Measurements from ENCODE around the gene METTL15.
"Not testable (repeated sequence)": the region's sequence is repeated elsewhere in the genome, so short reads cannot be mapped to it uniquely, and the experiment has no call there.

Gene METTL15

GRCh38 chr11:28110821-28111200, 2.6 kb downstream of the METTL15 start:
- no peak for DNase-seq

GRCh38 chr11:28114116-28114515, 5.9 kb downstream of the METTL15 start:
- no peak for DNase-seq

DNA sequence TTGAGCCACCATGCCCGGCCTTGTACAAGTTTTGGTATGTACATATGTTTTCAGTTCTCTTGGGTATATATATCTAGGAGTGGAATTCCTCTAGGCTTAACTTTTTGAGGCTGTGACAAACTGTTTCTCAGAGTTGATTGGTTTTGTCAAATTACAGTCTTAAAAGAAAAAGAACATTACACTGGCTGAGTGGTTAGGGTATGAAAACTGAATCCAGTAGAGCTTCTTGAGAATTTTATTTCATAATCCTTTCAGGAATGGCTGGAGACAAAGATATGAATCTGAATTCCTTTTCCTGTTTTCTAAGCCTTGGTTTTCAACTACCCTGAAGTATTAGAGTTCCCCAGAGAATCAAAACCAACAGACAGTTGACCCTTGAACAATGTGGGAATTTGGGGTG, 6.5 kb downstream of the METTL15 start:
- DNase-seq: no peak

- DNase-seq: no peak
Observed at GRCh38 chr11:28117712-28118111, 9.5 kb downstream of the METTL15 start.

GRCh38 chr11:28123151-28123581, 15.0 kb downstream of the METTL15 start:
- no peak for DNase-seq

- DNase-seq: no peak
Observed at GRCh38 chr11:28132548-28132947, 24.4 kb downstream of the METTL15 start.

DNA sequence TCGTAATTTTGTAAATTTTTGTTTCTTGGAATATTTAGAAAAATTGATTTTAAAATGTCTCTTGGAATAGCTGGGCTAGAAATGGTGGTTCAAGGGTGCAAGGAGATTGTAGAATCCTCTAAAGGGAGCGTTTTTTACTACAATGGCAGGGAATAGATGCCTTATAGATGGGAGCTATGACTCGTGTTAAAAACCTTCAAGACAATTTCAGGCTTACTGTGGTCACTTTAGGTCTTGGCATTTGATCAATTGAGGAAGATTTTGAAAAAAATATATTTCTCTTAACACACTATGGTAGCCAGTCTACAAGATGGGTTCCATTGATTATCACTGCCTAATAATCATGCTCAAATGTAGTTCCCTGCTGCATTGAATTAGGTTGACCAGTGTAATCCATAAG, 25.0 kb downstream of the METTL15 start:
- no peak for DNase-seq

DNA sequence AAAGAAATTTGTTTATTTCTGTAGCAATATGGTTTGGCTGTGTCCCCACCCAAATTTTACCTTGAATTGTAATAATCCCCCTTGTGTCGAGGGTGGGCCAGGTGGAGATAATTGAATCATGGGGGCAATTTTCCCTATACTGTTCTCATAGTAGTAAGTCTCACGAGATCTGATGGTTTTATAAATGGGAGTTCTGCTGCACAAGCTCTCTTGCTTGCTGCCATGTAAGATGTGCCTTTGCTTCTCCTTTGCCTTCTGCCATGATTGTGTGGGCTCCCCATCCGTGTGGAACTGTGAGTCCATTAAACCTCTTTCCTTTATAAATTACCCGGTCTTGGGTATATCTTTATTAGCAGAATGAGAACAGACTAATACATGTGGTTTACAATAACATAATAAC, 28.0 kb downstream of the METTL15 start:
- DNase-seq: not testable (repeated sequence)

- no peak for DNase-seq
Observed at GRCh38 chr11:28137366-28137765, 29.2 kb downstream of the METTL15 start.

DNA sequence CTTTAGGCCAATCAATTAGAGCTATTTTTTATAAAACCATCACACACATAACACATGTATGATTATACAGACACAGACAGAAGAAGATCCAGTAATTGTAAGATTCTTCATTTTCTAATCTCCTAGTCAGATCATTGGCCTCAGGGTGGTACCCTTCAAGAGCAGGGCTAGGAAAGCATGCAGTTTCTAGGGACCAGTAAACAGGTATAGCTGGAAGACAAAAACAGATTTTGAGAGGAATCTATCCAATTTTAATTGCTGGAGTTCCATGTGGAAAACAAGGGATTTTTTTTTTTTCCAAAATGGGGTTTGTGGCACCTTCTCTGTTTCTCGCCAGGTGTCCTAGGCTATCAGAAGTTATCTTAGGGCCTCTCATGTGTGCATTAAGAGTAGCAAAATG, 29.6 kb downstream of the METTL15 start:
- no peak for DNase-seq

DNA sequence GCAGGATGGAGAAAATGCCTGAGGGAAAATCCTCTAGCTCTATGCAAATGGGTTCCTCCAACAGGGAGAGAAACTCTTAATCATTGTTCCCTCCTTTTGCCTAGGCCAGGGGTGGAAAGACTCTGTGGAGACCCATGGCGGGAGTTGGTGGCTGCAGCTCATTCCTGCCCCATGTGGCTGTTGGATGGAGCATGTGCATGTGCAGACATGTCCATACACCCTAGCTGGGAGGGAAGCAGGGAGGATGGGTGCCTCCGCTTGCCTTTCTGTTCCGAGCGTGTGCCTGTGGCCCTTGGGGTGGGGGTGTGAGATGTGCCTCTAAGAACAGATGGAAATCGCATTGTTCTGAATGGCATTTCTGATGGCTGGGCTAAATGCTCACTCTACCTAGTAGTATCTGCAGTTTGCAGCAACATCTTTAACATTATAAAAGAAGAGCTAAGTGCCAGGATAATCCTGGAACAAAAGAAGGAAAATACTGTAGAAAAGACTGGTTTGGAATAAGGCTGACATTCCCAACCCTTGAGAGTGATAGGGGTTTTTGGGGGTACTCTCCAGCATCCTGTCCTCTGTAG, 31.7 kb downstream of the METTL15 start:
- DNase-seq: no peak

DNA sequence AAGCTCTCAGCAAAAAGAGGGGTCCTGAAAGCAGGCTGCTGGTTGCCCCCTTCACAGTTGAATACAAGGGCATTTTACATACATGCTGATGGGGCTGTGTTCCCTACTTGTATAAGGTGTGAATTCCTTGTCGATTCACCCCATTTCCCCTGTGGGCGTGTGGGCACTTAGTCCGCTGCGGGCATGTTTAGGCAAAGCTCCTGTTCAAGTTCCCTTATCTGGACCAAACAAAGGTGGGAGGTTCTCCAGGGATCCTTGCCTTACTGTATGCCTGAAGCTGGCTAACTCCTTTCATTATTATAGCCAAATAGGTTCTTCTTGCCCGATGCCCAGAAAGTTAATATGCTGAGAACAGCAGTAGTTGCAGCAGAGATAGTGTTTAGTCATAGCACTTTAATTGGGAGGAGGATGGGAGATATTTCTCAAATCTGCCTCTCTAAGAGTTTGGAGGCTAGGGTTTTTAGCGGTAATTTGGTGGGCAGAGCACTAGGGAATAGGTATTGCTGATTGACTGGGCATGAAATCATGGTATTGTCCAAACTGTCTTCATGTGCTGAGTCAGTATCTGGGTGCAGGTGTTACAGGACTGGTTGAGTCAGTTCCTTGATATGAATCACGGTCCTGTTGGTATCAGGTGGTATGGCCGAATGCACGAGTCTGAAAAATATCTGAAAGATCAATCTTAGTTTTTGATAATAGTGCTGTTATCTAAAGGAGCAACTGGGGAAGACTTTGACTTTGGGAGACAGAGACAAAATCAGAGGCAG, 32.7 kb downstream of the METTL15 start:
- no peak for DNase-seq

- no peak for DNase-seq
Observed at GRCh38 chr11:28142724-28143123, 34.5 kb downstream of the METTL15 start.

DNA sequence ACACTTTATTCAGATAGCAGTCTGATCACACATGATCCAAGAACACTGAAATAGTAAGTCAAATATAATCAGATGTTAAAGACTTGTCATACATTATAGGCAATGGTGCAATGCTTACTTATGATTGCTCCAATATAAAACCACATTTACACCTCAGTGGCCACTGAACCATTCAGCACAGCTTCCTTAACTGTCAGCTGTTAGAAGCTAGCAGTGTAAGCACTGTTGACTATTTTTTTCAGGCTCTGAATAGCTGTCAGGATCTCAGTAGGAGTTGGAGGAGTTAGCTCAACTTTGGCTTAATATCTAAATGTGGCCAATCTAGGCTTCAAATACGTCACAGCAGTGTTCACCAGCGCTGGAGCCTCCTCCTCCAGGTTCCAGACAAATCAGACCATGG, 36.6 kb downstream of the METTL15 start:
- no peak for DNase-seq

- DNase-seq: no peak
Observed at GRCh38 chr11:28146123-28146751, 38.0 kb downstream of the METTL15 start.

- no peak for DNase-seq
Observed at GRCh38 chr11:28152743-28153142, 44.6 kb downstream of the METTL15 start.

DNA sequence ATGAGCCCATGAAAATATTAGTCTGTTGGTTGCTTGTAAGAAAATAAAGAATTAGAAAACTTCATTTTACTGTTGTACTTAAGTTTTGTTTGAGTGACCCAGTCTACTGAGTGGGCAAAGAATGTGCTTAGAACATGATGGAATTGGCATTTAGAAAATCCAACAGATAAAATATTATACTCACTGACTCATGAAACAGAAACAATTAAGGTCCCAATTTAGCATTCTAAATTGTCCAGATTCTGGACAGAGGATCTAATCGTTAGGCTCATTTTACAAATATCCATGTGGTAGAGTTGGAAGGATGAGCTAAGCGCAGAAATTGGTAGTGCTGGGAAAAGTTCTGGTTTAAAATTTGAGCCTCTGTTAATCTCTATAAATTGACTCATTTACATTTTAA, 45.4 kb downstream of the METTL15 start:
- DNase-seq: no peak

DNA sequence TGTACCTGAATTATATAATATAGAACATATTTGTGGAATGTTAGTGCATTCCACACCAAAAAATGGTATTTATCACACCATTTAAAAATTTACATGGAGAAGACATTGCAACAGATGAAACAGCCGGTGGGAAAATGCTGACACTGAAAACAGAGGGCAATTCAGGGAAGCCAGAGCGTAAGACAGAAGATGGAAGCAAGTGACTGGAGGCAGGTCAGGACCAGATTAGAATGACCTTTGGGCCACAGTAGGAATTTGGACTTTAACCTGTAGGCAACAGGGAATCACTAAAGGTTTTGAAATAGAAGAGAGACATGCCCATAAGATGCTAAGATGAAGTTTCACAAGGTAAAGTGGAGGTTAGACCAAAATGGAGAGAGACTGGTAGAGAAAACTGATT, 60.5 kb downstream of the METTL15 start:
- no peak for DNase-seq

DNA sequence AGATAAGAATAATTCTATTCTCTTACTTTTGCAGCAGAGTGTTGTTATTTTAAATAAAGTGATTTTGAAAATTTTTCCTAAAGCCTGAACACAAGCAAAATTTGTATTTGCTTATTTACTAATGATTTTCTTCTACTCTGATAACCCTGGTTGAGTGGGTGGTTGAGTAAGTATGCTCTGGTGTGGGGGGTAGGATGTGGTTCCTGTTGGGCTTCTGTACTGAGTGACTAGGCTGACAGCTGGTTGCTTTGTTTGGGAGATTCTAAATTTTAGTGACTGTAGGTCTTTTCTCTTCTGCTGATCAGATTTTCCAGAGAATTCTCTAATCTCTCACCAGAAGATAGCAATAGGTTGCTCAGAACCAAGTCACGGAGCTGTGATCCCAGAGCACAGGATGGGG, 61.6 kb downstream of the METTL15 start:
- DNase-seq: no peak

- DNase-seq: no peak
Observed at GRCh38 chr11:28170759-28171158, 62.6 kb downstream of the METTL15 start.

DNA sequence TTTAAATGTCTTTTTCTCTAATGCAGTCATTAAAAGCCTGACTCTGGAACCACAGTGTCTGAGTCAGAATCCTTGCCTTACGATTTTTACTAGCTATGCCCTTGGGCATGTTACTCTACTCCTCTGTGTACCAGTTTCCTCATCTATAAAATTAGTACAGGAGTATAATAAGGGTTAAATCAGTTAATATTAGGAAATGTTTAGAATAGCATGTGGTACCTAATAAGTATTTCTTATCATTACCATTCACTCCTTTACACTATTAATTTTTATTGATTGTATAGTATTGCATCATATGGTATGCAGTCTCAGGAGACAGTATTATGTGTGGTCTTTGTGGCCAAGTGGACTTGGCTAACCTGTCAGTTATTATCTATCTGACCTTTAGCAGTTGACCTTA, 68.2 kb downstream of the METTL15 start:
- DNase-seq: no peak

DNA sequence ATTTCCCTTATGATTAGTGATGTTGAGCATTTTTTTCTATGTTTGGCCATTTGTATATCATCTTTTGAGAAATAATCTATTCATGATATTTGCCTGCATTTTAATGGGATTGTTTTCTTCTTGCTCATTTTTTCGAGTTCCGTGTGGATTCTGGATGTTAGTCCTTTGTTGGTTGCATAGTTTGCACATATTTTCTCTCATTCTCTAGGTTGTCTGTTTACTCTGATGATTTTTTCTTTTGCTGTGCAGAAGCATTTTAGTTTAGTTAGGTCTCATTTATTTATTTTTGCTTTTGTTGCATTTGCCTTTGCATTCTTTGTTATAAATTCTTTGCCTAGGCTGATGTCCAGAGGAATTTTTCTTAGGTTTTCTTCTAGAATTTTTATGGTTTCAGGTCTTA, 87.3 kb downstream of the METTL15 start:
- DNase-seq: no peak

DNA sequence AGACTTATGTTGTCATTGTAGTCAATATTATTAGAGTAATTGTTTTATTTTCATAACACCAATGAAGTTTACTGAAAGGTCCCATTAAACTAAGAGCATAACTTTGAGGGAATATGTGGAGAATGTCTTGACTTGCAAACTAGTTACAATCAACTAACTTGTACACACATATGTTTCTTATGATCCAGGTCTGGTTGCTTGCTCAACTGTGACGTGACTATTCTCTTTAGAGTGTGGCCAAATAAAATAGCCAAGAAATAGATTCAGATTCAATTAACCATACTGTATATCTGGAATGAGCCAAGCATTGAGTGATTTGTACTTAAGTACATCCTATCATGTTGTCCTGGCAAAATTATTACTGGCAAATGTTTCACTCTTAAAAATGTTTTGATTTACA, 101.7 kb downstream of the METTL15 start:
- DNase-seq: no peak

DNA sequence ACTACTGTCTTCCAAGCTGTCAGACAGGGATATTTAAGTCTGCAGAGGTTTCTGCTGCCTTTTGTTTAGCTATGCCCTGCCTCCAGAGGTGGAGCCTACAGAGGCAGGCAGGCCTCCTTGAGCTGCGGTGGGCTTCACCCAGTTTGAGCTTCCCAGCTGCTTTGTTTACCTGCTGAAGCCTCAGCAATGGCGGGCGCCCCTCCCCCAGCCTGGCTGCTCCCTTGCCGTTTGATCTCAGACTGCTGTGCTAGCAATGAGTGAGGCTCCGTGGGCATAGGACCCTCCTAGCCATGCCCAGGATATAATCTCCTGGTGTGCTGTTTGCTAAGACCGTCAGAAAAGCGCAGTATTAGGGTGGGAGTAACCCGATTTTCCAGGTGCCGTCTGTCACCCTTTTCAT, 113.9 kb downstream of the METTL15 start:
- DNase-seq: not testable (repeated sequence)
